ENCODE results near the gene MDGA2. TPM values are rescaled to one million over a fixed set of nuclear protein-coding genes. Genes with fewer than 3 reads are reported as not detected.

Gene MDGA2
- total RNA-seq, 2 donors from 2014 or later, result not detected

DNA sequence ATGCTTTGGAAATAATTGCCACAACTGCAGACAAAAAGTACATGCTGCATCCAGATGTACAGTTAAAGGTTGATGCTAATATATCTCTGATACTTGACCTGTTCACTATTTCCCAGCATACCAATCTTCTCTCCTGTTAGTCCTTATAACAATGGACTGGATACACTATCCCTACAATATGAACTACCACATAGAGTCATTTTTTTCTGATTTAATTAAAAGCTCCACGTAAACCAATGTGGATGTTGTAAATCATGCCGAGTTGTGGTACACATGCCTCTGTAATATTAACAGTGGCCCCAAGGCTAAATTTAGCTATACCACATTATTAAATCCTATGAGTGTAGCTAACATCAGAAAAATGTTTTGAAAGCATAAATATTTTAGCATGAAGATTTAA, 554.8 kb downstream of the MDGA2 start:
- no peak for DNase-seq (ENCODE audit: low spot score)
- Histone ChIP-seq H3K27ac (no peak overlapping the region), H3K36me3 (no peaks in the 10 kb centered on the region), H3K4me3 (no peak overlapping the region), H3K27me3 (no peaks in the 10 kb centered on the region), H3K4me1 (no peaks in the 10 kb centered on the region), H3K9me3 (peaks cover 0 to 5% of the 10 kb centered on the region in 2 donors)
- TF ChIP-seq, protein P1, sequence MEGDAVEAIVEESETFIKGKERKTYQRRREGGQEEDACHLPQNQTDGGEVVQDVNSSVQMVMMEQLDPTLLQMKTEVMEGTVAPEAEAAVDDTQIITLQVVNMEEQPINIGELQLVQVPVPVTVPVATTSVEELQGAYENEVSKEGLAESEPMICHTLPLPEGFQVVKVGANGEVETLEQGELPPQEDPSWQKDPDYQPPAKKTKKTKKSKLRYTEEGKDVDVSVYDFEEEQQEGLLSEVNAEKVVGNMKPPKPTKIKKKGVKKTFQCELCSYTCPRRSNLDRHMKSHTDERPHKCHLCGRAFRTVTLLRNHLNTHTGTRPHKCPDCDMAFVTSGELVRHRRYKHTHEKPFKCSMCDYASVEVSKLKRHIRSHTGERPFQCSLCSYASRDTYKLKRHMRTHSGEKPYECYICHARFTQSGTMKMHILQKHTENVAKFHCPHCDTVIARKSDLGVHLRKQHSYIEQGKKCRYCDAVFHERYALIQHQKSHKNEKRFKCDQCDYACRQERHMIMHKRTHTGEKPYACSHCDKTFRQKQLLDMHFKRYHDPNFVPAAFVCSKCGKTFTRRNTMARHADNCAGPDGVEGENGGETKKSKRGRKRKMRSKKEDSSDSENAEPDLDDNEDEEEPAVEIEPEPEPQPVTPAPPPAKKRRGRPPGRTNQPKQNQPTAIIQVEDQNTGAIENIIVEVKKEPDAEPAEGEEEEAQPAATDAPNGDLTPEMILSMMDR (IDR thresholded peaks at IDR 0.05), result no peak

DNA sequence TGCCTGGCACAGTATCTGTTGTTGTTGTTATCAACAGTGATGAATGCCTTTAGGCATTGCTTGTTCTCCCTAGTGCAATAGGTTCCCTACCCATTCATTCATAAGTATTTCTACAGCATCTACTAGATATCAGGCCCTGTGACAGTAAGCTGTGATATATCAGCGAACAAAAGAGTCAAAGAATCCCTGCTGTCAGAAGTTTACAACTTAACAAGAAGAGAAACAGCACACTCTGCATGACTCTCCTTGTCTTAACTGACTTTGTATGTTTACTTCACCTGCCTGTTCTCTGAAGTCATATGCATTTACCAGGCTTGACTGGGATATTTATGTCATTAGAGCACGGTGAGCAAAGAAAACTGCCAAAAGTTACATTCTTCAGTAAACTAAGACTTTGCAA, 571.6 kb downstream of the MDGA2 start:
- H3K27ac ChIP-seq, result no peak overlapping the region
- TF ChIP-seq, protein P1 (IDR thresholded peaks at IDR 0.05), result no peak

DNA sequence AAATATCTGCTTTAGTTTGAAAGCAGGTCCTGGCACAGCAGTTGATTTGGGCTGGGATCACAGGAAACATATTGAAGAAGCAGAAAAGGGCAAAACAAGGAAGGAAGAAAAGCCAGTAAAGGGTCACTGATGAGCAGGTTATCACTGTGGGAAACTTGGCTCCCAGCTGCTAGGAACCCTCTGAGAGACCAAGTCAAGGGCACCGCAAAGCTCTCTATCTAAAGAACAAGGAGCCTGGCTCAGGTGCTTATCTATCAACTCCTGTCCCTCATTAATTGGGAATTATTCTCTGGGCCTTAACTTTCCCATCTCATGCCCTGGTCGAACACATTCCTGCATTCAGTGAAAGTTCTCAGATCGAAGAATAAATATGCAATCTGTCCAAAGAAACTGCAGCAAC, 572.9 kb downstream of the MDGA2 start:
- Histone ChIP-seq H3K27me3 (no peaks in the 10 kb centered on the region), H3K4me3 (no peak overlapping the region), H3K27ac (no peak overlapping the region), H3K4me1 (no peaks in the 10 kb centered on the region), H3K9me3 (no peaks in the 10 kb centered on the region), H3K36me3 (no peaks in the 10 kb centered on the region)
- TF ChIP-seq, protein P1 (IDR thresholded peaks at IDR 0.05), result no peak
- DNase-seq (ENCODE audit: low spot score), result no peak

More for the DNA sequence above, 571.6 kb downstream of the MDGA2 start:
- H3K4me3 ChIP-seq, result no peak overlapping the region
- H3K4me1 ChIP-seq, result no peaks in the 10 kb centered on the region
- DNase-seq (ENCODE audit: low spot score), result no peak
- H3K9me3 ChIP-seq, result no peaks in the 10 kb centered on the region
- no peaks in the 10 kb centered on the region for H3K36me3 ChIP-seq
- H3K27me3 ChIP-seq, result no peaks in the 10 kb centered on the region

DNA sequence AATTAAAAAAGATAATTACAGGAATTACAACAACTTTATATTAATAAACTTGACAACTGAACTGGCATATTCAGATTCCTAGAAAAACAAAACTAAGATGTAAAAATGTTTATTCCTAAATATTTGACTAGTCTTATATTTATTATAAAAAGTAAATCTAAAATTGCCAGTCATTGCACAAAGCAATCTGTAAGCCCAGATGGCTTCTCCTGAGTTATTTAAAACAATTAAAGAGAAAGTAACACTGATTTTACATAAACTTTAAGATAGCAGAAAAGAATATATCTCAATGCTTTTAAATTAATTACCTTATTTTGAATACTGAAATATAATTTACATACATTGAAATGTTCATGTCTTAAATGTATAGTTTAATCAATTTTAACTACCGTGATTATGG, 589.7 kb downstream of the MDGA2 start:
- H3K36me3 ChIP-seq, result no peaks in the 10 kb centered on the region
- no peak for DNase-seq (ENCODE audit: low spot score)
- TF ChIP-seq, protein P1 (IDR thresholded peaks at IDR 0.05), result no peak
- no peak overlapping the region for H3K4me3 ChIP-seq
- no peaks in the 10 kb centered on the region for H3K4me1 ChIP-seq
- H3K27ac ChIP-seq, result no peak overlapping the region
- no peaks in the 10 kb centered on the region for H3K27me3 ChIP-seq
- H3K9me3 ChIP-seq, result no peaks in the 10 kb centered on the region

DNA sequence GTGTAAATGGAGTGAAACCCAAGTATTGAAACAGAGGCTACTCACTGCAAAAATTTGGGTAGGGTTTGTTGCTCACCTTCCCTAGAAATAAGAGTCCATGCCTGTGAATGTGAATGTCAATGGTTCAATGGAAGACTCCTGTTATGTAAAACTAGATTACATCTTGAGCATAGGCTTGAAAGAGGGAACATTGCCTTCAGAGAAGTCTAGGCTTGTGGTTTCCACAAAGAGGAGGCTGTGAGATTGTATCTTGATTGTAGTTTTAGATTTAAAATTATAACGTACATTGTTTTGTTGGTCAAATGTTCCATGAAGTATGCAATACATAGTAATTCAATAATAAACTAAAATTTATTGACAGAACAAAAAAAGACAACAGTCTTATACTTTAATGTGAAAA, 610.1 kb downstream of the MDGA2 start:
- no peak overlapping the region for H3K27ac ChIP-seq

DNA sequence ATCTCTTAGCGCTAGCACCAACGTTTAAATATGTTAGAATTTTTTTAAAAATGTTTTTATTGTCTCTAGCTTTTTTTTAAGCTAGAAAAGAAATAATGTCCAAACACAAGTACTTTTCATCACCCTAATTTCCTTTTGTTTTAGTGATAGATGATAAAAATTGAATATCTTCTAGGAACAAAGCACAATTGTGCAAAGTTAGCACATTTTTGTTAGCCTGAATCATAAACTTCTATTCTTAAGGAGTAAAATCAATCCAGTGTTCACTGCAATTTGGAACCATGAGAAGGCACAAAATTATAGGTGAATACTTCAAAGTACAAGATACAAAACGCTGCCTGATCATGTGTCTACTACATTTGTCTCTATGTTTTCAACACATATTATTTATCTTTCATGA, 615.4 kb downstream of the MDGA2 start:
- Histone ChIP-seq H3K27ac (no peak overlapping the region), H3K27me3 (no peaks in the 10 kb centered on the region), H3K4me3 (no peak overlapping the region), H3K36me3 (no peaks in the 10 kb centered on the region), H3K9me3 (no peaks in the 10 kb centered on the region), H3K4me1 (no peaks in the 10 kb centered on the region)
- TF ChIP-seq, protein P1 (IDR thresholded peaks at IDR 0.05), result no peak
- DNase-seq (ENCODE audit: low spot score), result no peak

More for the DNA sequence above, 610.1 kb downstream of the MDGA2 start:
- no peak for DNase-seq (ENCODE audit: low spot score)
- Histone ChIP-seq H3K36me3 (no peaks in the 10 kb centered on the region), H3K9me3 (no peaks in the 10 kb centered on the region), H3K4me3 (no peak overlapping the region), H3K27me3 (no peaks in the 10 kb centered on the region), H3K4me1 (no peaks in the 10 kb centered on the region)
- TF ChIP-seq, protein P1 (IDR thresholded peaks at IDR 0.05), result no peak
